Keratinocyte (primary cell): ENCODE results near the gene TIE1.

Experiments used
- EZH2 ChIP-seq: IDR thresholded peaks from one replicate; pipeline ENCODE4 v1.6.1; 2012; ENCODE audit warnings: inconsistent platforms, mild to moderate bottlenecking, low read length, moderate library complexity
- TF ChIP-seq, protein P1 (sequence below), 3 experiments: IDR thresholded peaks in 1 of 3; conservative IDR thresholded peaks in 1 of 3; optimal IDR thresholded peaks in 1 of 3; 2 replicates in 2 of 3; 3 replicates in 1 of 3; pipeline versions ENCODE3 to v1.5.1; 2011; ENCODE audit warnings: low read length in 3 of 3, mild to moderate bottlenecking in 3 of 3, moderate library complexity in 2 of 3, control low read depth in 1 of 3, inconsistent platforms in 1 of 3; ENCODE audit not compliant: insufficient read depth in 2 of 3; ENCODE audit errors: extremely low read depth in 1 of 3

- TF ChIP-seq EZH2, result no peak
- TF ChIP-seq, protein P1, sequence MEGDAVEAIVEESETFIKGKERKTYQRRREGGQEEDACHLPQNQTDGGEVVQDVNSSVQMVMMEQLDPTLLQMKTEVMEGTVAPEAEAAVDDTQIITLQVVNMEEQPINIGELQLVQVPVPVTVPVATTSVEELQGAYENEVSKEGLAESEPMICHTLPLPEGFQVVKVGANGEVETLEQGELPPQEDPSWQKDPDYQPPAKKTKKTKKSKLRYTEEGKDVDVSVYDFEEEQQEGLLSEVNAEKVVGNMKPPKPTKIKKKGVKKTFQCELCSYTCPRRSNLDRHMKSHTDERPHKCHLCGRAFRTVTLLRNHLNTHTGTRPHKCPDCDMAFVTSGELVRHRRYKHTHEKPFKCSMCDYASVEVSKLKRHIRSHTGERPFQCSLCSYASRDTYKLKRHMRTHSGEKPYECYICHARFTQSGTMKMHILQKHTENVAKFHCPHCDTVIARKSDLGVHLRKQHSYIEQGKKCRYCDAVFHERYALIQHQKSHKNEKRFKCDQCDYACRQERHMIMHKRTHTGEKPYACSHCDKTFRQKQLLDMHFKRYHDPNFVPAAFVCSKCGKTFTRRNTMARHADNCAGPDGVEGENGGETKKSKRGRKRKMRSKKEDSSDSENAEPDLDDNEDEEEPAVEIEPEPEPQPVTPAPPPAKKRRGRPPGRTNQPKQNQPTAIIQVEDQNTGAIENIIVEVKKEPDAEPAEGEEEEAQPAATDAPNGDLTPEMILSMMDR (optimal IDR thresholded peaks at IDR 0.05 in 1 of 3, IDR thresholded peaks at IDR 0.05 in 1 of 3, conservative IDR thresholded peaks at IDR 0.05 in 1 of 3; ENCODE audit: extremely low read depth in 1 of 3, insufficient read depth in 2 of 3, low read length in 3 of 3), result no peak
Measured at GRCh38 chr1:43329995-43330751, 29.4 kb downstream of the TIE1 start.
